ENCODE measurements around the gene CFAP46.
"Not testable (repeated sequence)": the region's sequence is repeated elsewhere in the genome, so short reads cannot be mapped to it uniquely, and the experiment has no call there.

GRCh38 chr10:132931258-132932250, 10.8 kb downstream of the CFAP46 start:
- TF ChIP-seq EZH2 (IDR thresholded peaks at IDR 0.05; ENCODE audit: insufficient read depth, poor library complexity, severe bottlenecking); EZH2phosphoT487 (IDR thresholded peaks at IDR 0.05; ENCODE audit: insufficient read depth, low read depth): not testable (repeated sequence)

Data from GM23248 (cell line).